HG02840 (cell line): ENCODE measurements around the gene AGK.
A peak's percentile ranks its signal among the peaks of the same experiment; 100 is the strongest.

Source experiments
- ATAC-seq: cut with Tn5 transposase; IDR thresholded peaks from one replicate; pipeline ENCODE4 v1.9.1; 2021; ENCODE audit warnings: mild to moderate bottlenecking, moderate library complexity, moderate number of reproducible peaks; ENCODE audit not compliant: unreplicated experiment, low FRiP score

AGK gene

DNA sequence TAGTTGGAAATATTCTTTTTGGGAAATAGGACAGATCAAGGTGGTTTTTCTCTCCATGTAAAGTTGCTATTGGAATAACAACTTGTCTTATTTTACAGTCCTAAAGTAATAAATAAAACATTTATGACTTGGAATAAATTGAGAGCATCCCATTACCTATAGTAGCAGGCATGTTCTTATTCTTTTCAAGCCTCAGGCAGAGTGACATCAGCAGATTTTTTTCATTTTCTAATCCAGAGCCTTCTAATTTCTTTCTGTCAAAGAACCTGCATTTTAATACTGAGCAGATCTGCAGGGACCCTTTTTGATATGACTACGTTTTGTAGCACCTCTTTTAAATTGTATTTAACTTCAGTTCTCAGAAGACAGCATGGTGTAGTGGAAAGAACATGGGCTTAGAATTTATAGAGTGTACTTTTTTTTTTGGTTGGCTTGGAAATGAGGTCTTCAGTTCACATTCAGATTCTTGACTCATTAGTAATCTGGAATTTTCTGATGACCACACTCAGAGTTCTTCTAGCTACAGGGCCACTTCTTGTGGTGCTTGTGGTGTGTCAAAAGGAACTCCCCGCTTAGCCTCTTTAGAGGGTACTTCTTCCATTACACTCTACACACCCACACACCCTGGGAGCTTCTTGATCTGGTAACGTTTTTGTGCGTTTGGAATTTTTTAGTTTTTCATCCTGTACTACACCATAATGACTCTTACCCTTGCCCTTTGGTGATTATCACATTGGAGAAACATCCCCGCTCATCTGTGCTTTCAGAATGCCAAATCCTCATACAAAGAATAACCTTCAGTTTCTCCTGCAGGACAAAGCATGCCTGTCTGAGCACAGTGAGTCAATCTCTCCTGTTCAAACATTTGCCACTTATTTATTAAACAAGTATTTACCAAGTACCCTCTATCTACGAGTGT, 34.6 kb downstream of the AGK start:
- ATAC-seq, result peak; percentile 78

- ATAC-seq, result no peak
Observed at GRCh38 chr7:141586878-141587277, 35.7 kb downstream of the AGK start.

DNA sequence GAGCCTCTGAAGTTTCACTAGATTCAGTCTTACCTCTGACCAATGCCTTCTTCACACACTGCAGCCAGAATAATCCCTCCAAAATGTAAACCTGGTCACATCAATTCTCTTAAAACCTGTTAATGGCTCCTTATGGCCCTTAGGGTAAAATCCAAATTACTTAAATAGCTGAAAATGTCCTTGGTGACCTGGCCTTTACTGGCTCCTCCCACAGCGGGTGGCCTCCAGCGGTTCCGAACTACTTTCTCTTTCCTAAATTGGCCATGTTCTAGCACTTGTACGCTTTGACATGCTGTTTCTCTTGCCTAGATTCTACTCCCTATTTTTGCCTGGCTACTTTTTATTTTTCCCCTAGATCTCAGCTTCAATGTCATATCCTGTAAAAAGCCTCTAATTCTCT, 36.1 kb downstream of the AGK start:
- ATAC-seq, result no peak

GRCh38 chr7:141588912-141589311, 37.7 kb downstream of the AGK start:
- no peak for ATAC-seq

- ATAC-seq, result no peak
Observed at GRCh38 chr7:141590071-141590470, 38.9 kb downstream of the AGK start.

- ATAC-seq, result no peak
Observed at GRCh38 chr7:141590666-141591065, 39.5 kb downstream of the AGK start.

GRCh38 chr7:141593134-141593533, 41.9 kb downstream of the AGK start:
- ATAC-seq, result no peak

GRCh38 chr7:141597966-141598365, 46.8 kb downstream of the AGK start:
- no peak for ATAC-seq

DNA sequence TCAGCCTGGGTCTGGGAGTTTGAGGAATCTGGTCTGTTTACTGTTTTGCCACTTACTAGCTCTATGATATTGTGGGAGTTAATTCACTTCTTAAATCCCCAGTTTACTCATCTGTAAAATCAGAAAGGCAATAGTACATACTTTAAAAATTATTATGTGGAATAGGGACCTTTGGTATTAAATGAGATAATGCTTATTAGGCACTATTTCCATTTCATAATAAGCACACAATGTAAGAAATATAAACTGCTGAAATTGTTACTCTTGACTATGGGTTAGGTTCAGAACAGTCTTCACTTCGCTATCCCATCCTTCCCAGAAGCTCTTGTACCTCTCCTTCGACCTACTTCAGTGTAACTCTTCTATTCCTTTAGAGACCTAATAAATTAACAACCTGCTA, 47.2 kb downstream of the AGK start:
- ATAC-seq, result no peak

DNA sequence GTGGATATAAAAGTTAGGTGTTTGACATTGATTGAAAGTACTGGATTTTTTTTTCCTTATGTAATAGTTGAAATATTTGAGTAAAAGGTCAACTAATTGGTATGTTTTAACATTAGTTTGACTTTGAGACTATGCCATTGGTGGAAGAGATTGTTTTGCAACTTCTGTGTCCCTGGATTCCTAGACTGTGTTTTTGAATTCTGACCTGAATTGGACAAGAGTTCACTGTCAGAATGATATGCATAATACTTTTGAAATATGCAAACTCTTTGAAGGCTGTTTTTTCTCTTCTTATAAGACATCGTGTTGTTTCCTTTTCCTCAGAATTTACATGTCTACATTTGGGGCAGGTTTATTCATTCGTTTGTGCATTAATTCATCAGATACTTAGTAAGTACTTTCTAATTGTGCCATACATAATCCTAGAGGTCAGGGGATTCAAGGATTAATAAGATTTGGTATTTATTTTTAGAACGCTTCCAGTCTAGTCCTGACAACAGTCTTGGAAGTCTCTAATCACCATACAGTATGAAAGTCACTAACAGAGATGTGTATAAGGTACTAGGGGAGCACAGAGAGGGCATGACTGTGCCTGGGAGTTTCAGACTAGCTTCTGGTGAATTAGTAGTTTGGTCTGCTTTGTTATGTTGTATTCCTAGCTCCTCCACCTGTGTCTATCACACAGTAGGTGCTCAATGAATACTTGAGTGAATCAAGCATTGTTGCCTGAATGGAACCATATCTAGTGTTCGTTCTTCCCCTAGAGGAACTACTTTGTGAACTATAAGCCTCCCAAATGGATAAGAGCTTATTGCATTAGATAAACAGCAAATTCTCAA, 49.2 kb downstream of the AGK start:
- ATAC-seq, result no peak

GRCh38 chr7:141609576-141609975, 58.4 kb downstream of the AGK start:
- no peak for ATAC-seq

DNA sequence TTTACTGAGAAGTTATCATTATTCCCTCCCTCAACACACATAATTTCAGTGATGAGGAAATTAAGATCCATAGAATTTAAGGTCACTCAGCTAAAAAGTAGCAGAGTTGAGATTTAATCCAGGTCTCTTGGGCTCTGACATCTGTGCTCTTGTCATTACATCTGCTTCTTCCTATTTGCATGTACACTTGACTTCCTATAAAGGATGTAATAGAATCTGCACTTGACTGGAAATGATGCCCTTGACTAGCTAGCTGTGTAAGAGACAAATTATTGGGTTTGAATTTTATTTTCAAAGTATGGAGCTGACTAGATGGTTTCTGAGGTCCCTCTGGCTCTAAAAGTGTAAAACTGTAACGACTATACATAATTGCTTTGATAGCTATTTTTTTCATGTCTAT, 59.5 kb downstream of the AGK start:
- ATAC-seq, result no peak

GRCh38 chr7:141612861-141613260, 61.7 kb downstream of the AGK start:
- ATAC-seq, result no peak

- no peak for ATAC-seq
Observed at GRCh38 chr7:141617280-141617679, 66.1 kb downstream of the AGK start.

DNA sequence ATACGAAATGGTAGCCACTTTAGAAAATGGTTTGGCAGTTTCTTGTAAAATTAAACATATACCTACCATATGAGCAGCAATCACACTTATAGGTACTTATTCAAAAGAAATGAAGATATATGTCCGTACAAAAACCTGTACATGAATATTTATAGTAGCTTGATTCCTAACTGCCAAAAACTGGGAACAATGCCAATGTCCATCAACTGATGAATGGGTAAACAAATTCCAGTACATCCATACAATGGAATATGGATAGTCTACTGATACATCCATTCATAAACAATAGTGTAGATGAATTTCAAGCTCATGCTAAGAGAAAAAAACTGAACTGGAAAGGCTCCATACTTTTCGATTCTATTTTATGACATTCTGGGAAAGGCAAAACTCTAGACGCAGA, 68.5 kb downstream of the AGK start:
- no peak for ATAC-seq

- no peak for ATAC-seq
Observed at GRCh38 chr7:141624763-141625162, 73.6 kb downstream of the AGK start.

DNA sequence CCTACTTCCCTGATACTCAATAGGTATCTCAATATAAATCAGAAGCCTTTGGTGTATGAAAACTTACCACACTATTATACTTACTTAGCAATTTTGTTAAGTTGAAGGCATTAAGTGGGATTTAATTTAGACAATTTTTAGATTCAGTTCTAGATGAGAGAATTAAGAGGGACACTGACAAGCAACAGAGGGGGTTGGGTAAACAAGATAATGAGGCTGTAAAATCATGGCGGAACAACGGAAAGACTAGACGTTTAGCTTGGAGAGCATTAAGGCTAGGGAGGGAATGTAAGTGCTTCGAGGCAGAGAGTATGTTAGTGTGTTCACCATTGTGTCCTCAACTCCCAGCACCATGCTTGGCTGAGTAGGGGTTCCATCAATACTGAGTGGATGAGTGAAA, 79.4 kb downstream of the AGK start:
- ATAC-seq, result no peak

- ATAC-seq, result no peak
Observed at GRCh38 chr7:141631525-141631924, 80.3 kb downstream of the AGK start.

- ATAC-seq, result no peak
Observed at GRCh38 chr7:141634065-141634464, 82.9 kb downstream of the AGK start.

- no peak for ATAC-seq
Observed at GRCh38 chr7:141636053-141636452, 84.8 kb downstream of the AGK start.

DNA sequence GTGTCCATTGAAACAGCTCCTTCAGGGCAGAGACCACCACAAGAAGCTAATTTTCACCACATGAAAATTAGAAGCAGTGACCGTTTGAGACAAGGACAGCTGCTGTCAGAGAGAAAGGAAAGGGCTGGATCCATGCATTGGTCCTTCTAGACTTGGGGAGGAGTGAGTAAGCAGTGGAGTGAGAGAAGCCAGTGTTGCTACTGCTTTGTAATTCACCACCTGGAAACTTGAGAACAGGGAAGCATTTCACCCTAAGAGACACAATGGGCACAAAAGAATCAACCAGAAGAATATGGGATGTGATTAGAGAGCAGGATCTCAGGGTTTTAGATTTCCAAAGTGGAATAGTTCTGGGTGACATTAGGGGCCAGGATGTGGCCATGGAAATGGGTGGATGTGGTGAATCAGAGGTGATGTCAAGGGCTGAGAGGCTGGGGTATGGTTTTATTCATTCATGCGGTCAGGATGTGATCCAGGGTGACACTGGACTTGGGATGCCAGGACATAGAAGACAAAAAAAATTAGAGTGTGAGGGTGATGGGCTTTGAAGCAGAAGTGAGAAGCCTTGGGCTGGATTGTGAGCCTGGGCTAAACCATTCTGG, 89.1 kb downstream of the AGK start:
- ATAC-seq, result no peak
